Measurements from ENCODE around the gene TFE3. TPM values are rescaled to one million over a fixed set of nuclear protein-coding genes. Genes with fewer than 3 reads are reported as not detected.
A peak's percentile ranks its signal among the peaks of the same experiment; 100 is the strongest.

The TFE3 gene
- total RNA-seq, 1 experiment from 2014 or later, result 71.7 TPM

- no peak for DNase-seq (ENCODE audit: unreplicated experiment)
- Mint-ChIP-seq H3K27me3 (ENCODE audit: insufficient read depth, unreplicated experiment) (no peaks in the 10 kb centered on the region), H3K4me3 (ENCODE audit: unreplicated experiment) (peak overlapping the region; percentile 25), H3K4me1 (ENCODE audit: insufficient read depth, unreplicated experiment) (peaks cover 10% of the 10 kb centered on the region), H3K9me3 (ENCODE audit: unreplicated experiment) (no peaks in the 10 kb centered on the region), H3K27ac (ENCODE audit: low read depth, unreplicated experiment) (no peak overlapping the region), H3K36me3 (ENCODE audit: insufficient read depth, unreplicated experiment) (peaks cover 9% of the 10 kb centered on the region)
- ChIA-PET CTCF (no interaction called here), POLR2A (interaction anchor here (0.6 to 3.0 kb wide), 3 partner anchors 36 to 69 kb away, joined by 3 to 31 read pairs (median 15); partner anchors contain the start of gene TFE3)
- TF ChIP-seq, protein P1, sequence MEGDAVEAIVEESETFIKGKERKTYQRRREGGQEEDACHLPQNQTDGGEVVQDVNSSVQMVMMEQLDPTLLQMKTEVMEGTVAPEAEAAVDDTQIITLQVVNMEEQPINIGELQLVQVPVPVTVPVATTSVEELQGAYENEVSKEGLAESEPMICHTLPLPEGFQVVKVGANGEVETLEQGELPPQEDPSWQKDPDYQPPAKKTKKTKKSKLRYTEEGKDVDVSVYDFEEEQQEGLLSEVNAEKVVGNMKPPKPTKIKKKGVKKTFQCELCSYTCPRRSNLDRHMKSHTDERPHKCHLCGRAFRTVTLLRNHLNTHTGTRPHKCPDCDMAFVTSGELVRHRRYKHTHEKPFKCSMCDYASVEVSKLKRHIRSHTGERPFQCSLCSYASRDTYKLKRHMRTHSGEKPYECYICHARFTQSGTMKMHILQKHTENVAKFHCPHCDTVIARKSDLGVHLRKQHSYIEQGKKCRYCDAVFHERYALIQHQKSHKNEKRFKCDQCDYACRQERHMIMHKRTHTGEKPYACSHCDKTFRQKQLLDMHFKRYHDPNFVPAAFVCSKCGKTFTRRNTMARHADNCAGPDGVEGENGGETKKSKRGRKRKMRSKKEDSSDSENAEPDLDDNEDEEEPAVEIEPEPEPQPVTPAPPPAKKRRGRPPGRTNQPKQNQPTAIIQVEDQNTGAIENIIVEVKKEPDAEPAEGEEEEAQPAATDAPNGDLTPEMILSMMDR (IDR thresholded peaks at IDR 0.05; ENCODE audit: unreplicated experiment), result no peak
- intact Hi-C loops (cut with micrococcal nuclease), result no loop called here
- BruUV-seq (replicated peaks), result no TSS peak
These were observed 39.5 kb downstream of the TFE3 start for GRCh38 chrX:49003696-49004095.

DNA sequence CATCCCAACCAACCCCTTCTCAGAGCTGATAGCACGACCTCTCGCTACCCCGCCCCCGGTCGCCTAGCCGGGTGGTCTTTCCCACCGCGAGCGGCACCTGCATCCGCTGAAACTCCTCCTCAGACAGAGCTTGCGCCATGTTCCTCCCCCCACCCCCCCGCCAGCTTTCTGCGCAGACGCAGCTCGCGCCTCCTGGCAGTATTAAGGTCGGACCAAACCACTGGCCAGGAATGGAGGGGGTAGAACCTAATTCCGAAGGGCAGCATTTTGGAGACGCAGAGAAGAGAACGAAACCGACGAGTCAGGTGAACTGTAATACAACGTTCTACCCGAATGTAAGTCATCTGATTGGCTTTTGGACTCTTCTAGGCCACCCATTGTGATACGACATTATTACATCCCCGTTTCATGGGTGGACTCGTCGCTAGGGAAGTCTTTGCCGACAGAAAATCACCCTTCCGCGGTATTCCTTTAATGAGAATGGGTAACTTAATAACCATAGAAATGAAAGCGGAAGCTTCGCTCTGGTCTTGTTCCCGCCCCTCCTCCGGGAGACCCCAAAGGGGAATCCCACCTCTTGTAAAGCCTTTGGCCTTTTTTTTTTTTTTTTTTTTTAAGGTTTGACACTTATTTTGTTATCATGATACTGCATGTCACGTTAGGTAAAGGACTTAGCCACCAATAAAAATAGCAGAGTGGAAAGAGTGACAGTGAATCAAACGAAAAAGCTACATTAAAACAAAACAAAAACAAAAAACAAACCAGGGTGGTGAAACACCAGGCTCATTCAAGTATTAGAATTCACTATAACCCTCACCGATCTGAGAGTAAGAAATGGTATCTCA, 40.8 kb downstream of the TFE3 start, which contains the start of gene GRIPAP1:
GRIPAP1 (minus strand) TSS at position 174 of the 845 bp plus-strand sequence; CDS start at position 139, 35 bp downstream.
- intact Hi-C loops (cut with micrococcal nuclease), result loop anchor here (1.0 kb wide), 1 partner anchor 41 kb away; the partner anchor contains the start of gene TFE3
- H3K4me3 Mint-ChIP-seq (ENCODE audit: unreplicated experiment), result peak within 1 kb of the TSS; percentile 95
- TF ChIP-seq, protein P1 (IDR thresholded peaks at IDR 0.05; ENCODE audit: unreplicated experiment), result no peak
- ChIA-PET CTCF (interaction anchor here (0.5 to 0.6 kb wide), 2 partner anchors 55 to 198 kb away, joined by 3 to 4 read pairs; no protein-coding TSS in a partner anchor), POLR2A (interaction anchor here (0.5 to 3.0 kb wide), 17 partner anchors 9 to 276 kb away, joined by 3 to 31 read pairs (median 3); partner anchors contain the start of genes HDAC6, OTUD5, PQBP1 and PRAF2)
- peak; percentile 80 for DNase-seq (ENCODE audit: unreplicated experiment)
- no peaks in the 10 kb centered on the region for H3K9me3 Mint-ChIP-seq (ENCODE audit: unreplicated experiment)
- no peaks in the 10 kb centered on the region for H3K27me3 Mint-ChIP-seq (ENCODE audit: insufficient read depth, unreplicated experiment)
- peaks cover 12% of the 10 kb centered on the region for H3K36me3 Mint-ChIP-seq (ENCODE audit: insufficient read depth, unreplicated experiment)
- peak within 1 kb of the TSS; percentile 97 for H3K27ac Mint-ChIP-seq (ENCODE audit: low read depth, unreplicated experiment)
- peaks cover 10% of the 10 kb centered on the region for H3K4me1 Mint-ChIP-seq (ENCODE audit: insufficient read depth, unreplicated experiment)
- BruUV-seq (replicated peaks), result TSS peak; percentile 92

DNA sequence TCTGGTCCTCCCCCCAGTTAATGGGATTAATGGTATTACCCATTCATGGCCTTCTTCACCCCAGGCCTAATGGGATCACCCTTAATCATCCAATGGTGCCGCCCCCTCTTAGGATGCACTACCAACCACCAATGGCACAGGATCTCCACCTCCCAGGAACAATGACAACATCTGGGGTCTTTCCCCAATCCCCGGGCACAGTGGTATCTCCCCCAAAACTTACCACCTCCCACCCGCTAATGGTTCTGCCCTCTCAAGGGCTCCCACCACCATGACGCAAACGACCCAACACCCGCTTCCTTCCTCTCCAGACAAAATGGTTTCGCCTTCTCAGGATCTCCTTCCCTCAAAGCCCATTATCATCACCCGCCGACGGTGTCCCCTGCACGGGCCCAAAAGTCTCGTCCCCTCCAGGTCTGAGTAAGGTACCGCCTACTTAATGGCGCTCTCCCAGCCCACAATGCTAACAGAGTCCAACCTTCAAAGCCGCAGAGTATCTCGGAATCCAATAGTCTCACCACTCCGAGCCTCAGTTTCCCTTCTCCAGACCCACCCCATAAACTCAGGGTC, 41.6 kb downstream of the TFE3 start:
- Mint-ChIP-seq H3K27me3 (ENCODE audit: insufficient read depth, unreplicated experiment) (no peaks in the 10 kb centered on the region), H3K9me3 (ENCODE audit: unreplicated experiment) (no peaks in the 10 kb centered on the region), H3K36me3 (ENCODE audit: insufficient read depth, unreplicated experiment) (peaks cover 18% of the 10 kb centered on the region), H3K27ac (ENCODE audit: low read depth, unreplicated experiment) (peak overlapping the region; percentile 97), H3K4me3 (ENCODE audit: unreplicated experiment) (peak overlapping the region; percentile 95), H3K4me1 (ENCODE audit: insufficient read depth, unreplicated experiment) (peaks cover 10% of the 10 kb centered on the region)
- no TSS peak for BruUV-seq (replicated peaks)
- ChIA-PET CTCF (interaction anchor here (0.6 kb wide), 1 partner anchor 56 kb away, joined by 4 read pairs; no protein-coding TSS in a partner anchor), POLR2A (interaction anchor here (0.6 to 3.0 kb wide), 13 partner anchors 9 to 200 kb away, joined by 3 to 31 read pairs (median 4); partner anchors contain the start of genes HDAC6, OTUD5, PRAF2 and TFE3)
- peak; percentile 12 for DNase-seq (ENCODE audit: unreplicated experiment)
- TF ChIP-seq, protein P1 (IDR thresholded peaks at IDR 0.05; ENCODE audit: unreplicated experiment), result no peak
- intact Hi-C loops (cut with micrococcal nuclease), result loop anchor here (1.0 kb wide), 1 partner anchor 42 kb away; the partner anchor contains the start of gene TFE3

GRCh38 chrX:49000636-49001035, 42.5 kb downstream of the TFE3 start:
- peaks cover 10% of the 10 kb centered on the region for H3K4me1 Mint-ChIP-seq (ENCODE audit: insufficient read depth, unreplicated experiment)
- H3K27me3 Mint-ChIP-seq (ENCODE audit: insufficient read depth, unreplicated experiment), result no peaks in the 10 kb centered on the region
- no peak overlapping the region for H3K27ac Mint-ChIP-seq (ENCODE audit: low read depth, unreplicated experiment)
- H3K36me3 Mint-ChIP-seq (ENCODE audit: insufficient read depth, unreplicated experiment), result peaks cover 23% of the 10 kb centered on the region
- no peaks in the 10 kb centered on the region for H3K9me3 Mint-ChIP-seq (ENCODE audit: unreplicated experiment)
- H3K4me3 Mint-ChIP-seq (ENCODE audit: unreplicated experiment), result peak overlapping the region; percentile 95
- intact Hi-C loops (cut with micrococcal nuclease), result no loop called here
- DNase-seq (ENCODE audit: unreplicated experiment), result no peak
- ChIA-PET CTCF (no interaction called here), POLR2A (no interaction called here)
- TF ChIP-seq, protein P1 (IDR thresholded peaks at IDR 0.05; ENCODE audit: unreplicated experiment), result no peak
- no TSS peak for BruUV-seq (replicated peaks)

All from MCF 10A (cell line).